C4-2B (cell line): ENCODE results near the gene UTF1.

Experiments used
- H3K27ac ChIP-seq: fragments of 450-650 bp; 2 replicates; pipeline ENCODE4 v1.5.1; 2017
- CTCF ChIP-seq: fragments of 450-650 bp; conservative IDR thresholded peaks from 2 replicates; pipeline ENCODE4 v1.5.1; 2017; ENCODE audit warnings: mild to moderate bottlenecking
- ZFX ChIP-seq: fragments of 450-650 bp; IDR thresholded peaks from 2 replicates; pipeline ENCODE4 v1.6.1; 2017

The UTF1 gene

GRCh38 chr10:133230044-133230361, at the start of gene UTF1:
TSS of gene UTF1 (plus strand) at chr10:133230217. CDS start at chr10:133230289, 72 bp downstream.
- no peak within 1 kb of the TSS for H3K27ac ChIP-seq
- no peak for TF ChIP-seq CTCF
- TF ChIP-seq ZFX, result no peak

GRCh38 chr10:133180965-133181639, 48.9 kb upstream of the UTF1 start:
- TF ChIP-seq ZFX (no peak), CTCF (no peak)
- no peak overlapping the region for H3K27ac ChIP-seq

- H3K27ac ChIP-seq, result no peak overlapping the region
- TF ChIP-seq CTCF (no peak), ZFX (no peak)
These were observed 47.8 kb upstream of the UTF1 start for GRCh38 chr10:133182190-133182589.

GRCh38 chr10:133182791-133183645, 47.0 kb upstream of the UTF1 start:
- TF ChIP-seq ZFX (no peak), CTCF (no peak)

GRCh38 chr10:133183646-133184378, 46.2 kb upstream of the UTF1 start:
- no peak overlapping the region for H3K27ac ChIP-seq
- TF ChIP-seq CTCF, result no peak
- TF ChIP-seq ZFX, result no peak

More at GRCh38 chr10:133182791-133183645, 47.0 kb upstream of the UTF1 start:
- H3K27ac ChIP-seq, result no peak overlapping the region

- no peak for TF ChIP-seq CTCF
- TF ChIP-seq ZFX, result no peak
- H3K27ac ChIP-seq, result no peak overlapping the region
These were observed 45.3 kb upstream of the UTF1 start for GRCh38 chr10:133184591-133185244.
